C1 segment of cervical spinal cord (tissue), 14 donors: Measurements from ENCODE around the gene RHBDD1.

ENCODE experiments used
- DNase-seq, 14 donors: peaks; one replicate each; lab custom pipeline; 2025; lab: John Stamatoyannopoulos, UW

RHBDD1 gene

GRCh38 chr2:227030789-227031188, 194.9 kb downstream of the RHBDD1 start:
- no peak for DNase-seq

DNA sequence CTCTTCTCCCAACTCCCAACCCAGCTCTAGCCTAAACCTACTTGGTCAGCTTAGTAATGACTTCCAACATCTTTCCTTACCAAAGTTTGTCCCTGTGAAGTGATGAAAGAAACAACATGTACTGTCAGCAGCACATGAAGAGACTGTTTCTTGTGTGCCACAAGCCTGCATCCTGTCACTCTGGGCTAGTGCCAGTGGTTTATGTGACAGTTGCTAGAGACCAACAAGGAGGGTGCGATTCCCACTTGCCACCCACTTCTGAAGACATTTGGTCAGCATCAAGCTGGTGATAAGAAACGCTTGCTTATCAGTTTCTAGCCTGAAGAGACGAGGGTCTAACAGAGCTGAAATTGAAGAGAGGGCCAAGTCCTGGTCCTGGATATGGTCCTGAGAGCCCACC, 195.5 kb downstream of the RHBDD1 start:
- no peak for DNase-seq

- no peak for DNase-seq
Measured at GRCh38 chr2:227033471-227034148, 197.8 kb downstream of the RHBDD1 start.

GRCh38 chr2:227035711-227036367, 200.0 kb downstream of the RHBDD1 start:
- no peak for DNase-seq

- no peak for DNase-seq
Measured at GRCh38 chr2:227036527-227036926, 200.7 kb downstream of the RHBDD1 start.

- DNase-seq, result no peak
Measured at GRCh38 chr2:227038550-227039189, 202.8 kb downstream of the RHBDD1 start.

DNA sequence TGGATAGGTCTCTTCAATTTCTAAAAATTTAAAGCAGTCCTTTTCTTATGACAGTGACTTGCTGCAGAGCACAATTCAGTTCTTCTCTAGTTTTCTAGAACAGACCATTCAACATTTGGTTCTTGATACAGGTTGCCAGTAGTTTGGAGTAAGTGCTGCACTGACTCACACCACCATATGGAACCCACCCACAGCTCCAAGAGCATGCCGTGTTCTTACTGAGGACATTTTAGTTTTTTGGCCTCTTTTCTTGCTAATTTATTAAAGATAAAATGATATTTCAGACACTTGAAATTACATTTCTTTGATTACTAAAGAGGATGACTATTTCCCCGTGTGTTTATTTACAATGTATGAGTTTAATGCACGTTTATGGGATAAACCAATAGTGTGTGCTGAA, 208.1 kb downstream of the RHBDD1 start:
- DNase-seq, result no peak
